GM13977 (cell line): ENCODE data around the gene SLC27A2.

Source experiments
- DNase-seq: peaks from one replicate; pipeline ENCODE4 v3.0.0; 2012; ENCODE audit warnings: low spot score
- CTCF ChIP-seq: IDR thresholded peaks from 2 replicates; pipeline ENCODE4 v1.5.1; 2012; ENCODE audit warnings: mild to moderate bottlenecking, control low read depth; ENCODE audit not compliant: insufficient read depth; ENCODE audit errors: extremely low read depth, missing control alignments
- in situ Hi-C: fragments of 300-500 bp; cut with MboI; formaldehyde crosslinking; loops from one replicate; pipeline ENCODE4 v1.12.0; 2022; ENCODE audit warnings: low sequenced_read_pairs, low pct_unique_long_range_greater_than_20kb, mixed read lengths, inconsistent platforms; ENCODE audit not compliant: unreplicated experiment

Gene SLC27A2

GRCh38 chr15:50249704-50250103 is 67.7 kb downstream of the SLC27A2 start:
- in situ Hi-C loops, result no loop called here
- no peak for DNase-seq

GRCh38 chr15:50250760-50251394 is 68.9 kb downstream of the SLC27A2 start:
- in situ Hi-C loops, result no loop called here
- no peak for DNase-seq
- TF ChIP-seq CTCF, result no peak

More at GRCh38 chr15:50249704-50250103, 67.7 kb downstream of the SLC27A2 start:
- no peak for TF ChIP-seq CTCF

GRCh38 chr15:50251638-50252182 is 69.7 kb downstream of the SLC27A2 start:
- DNase-seq, result no peak
- no peak for TF ChIP-seq CTCF
- in situ Hi-C loops, result no loop called here

- in situ Hi-C loops, result no loop called here
- DNase-seq, result no peak
- TF ChIP-seq CTCF, result no peak
Measured at GRCh38 chr15:50252556-50252955, 70.6 kb downstream of the SLC27A2 start.

- no peak for DNase-seq
- in situ Hi-C loops, result no loop called here
- TF ChIP-seq CTCF, result no peak
Measured at GRCh38 chr15:50256188-50257041, 74.4 kb downstream of the SLC27A2 start.

- TF ChIP-seq CTCF, result no peak
- in situ Hi-C loops, result no loop called here
- DNase-seq, result no peak
Measured at GRCh38 chr15:50257332-50257731, 75.3 kb downstream of the SLC27A2 start.
